ENCODE data around the gene GTF2IRD1. TPM values are rescaled to one million over a fixed set of nuclear protein-coding genes. Genes with fewer than 3 reads are reported as not detected.

GTF2IRD1 gene
- total and polyA plus RNA-seq, 2 of the 4 experiments (the other 2 are of a cell fraction): 4.1 to 21.9 TPM

- H4K5ac ChIP-seq (ENCODE audit: low read depth, low read length): no peak overlapping the region
- H4K8ac ChIP-seq (ENCODE audit: low read depth in 2 of 2, low read length in 2 of 2): no peak overlapping the region
- H3K18ac ChIP-seq (ENCODE audit: low read depth, low read length): no peak overlapping the region
- H3K4ac ChIP-seq (ENCODE audit: low read depth, low read length): no peak overlapping the region
- no peak overlapping the region for H2AK9ac ChIP-seq (replicated peaks; ENCODE audit: low read depth, low read length, poor library complexity)
- no peaks in the 10 kb centered on the region for H3K79me1 ChIP-seq (ENCODE audit: low read depth in 1 of 2, low read length in 2 of 2)
- intact Hi-C loops (cut with micrococcal nuclease): loop anchor here (10.0 kb wide), 1 partner anchor 243 kb away; no protein-coding TSS in a partner anchor
- 100% methylated on average over 1 of the region's 5 CpGs; no CpG with 5 or more reads in 1 of the 2 experiments for WGBS, 2 experiments (ENCODE audit: extremely low coverage in 2 of 2, insufficient read length in 1 of 2)
- H4K91ac ChIP-seq (ENCODE audit: insufficient read depth, low read depth, low read length): no peak overlapping the region
- H2AK5ac ChIP-seq (ENCODE audit: low read depth, low read length): no peak overlapping the region
- H2AFZ ChIP-seq (replicated peaks; ENCODE audit: low read length, poor library complexity): no peak overlapping the region
- no peaks in the 10 kb centered on the region for H4K20me1 ChIP-seq (ENCODE audit: insufficient read depth, low read length)
- TF ChIP-seq NFE2L2 (IDR thresholded peaks at IDR 0.05; ENCODE audit: low read depth, low read length) (no peak), CEBPB (IDR thresholded peaks at IDR 0.05; ENCODE audit: low read depth, low read length) (no peak), MXI1 (IDR thresholded peaks at IDR 0.05; ENCODE audit: borderline replicate concordance, low read depth, low read length) (no peak), MAZ (IDR thresholded peaks at IDR 0.05; ENCODE audit: borderline replicate concordance, low read depth, low read length) (no peak), RFX5 (IDR thresholded peaks at IDR 0.05; ENCODE audit: low read depth, low read length) (no peak), CHD1 (IDR thresholded peaks at IDR 0.05; ENCODE audit: low read depth, low read length) (no peak), FOS (IDR thresholded peaks at IDR 0.05; ENCODE audit: low read depth, low read length) (no peak)
- H3K36me3 ChIP-seq (ENCODE audit: control insufficient read depth, insufficient read depth, low read length): no peaks in the 10 kb centered on the region
- ATAC-seq (ENCODE audit: low read depth): no peak
- no peaks in the 10 kb centered on the region for H3K9me1 ChIP-seq (ENCODE audit: insufficient read depth, low read length)
- H3K9ac ChIP-seq (ENCODE audit: low read depth, low read length): no peak overlapping the region
- H2BK5ac ChIP-seq (ENCODE audit: low read depth, low read length, poor library complexity, severe bottlenecking): no peak overlapping the region
- no peaks in the 10 kb centered on the region for H3K27me3 ChIP-seq (ENCODE audit: control insufficient read depth, insufficient read depth, low read length)
- no peak overlapping the region for H3K4me2 ChIP-seq (ENCODE audit: low read depth, low read length)
- no peak overlapping the region for H3K23ac ChIP-seq (ENCODE audit: low read depth, low read length)
- ChIA-PET CTCF (no interaction called here), POLR2A (ENCODE audit: unreplicated experiment) (no interaction called here)
- peaks cover 2% of the 10 kb centered on the region; the same call in 1 of the 2 replicates for H3K4me1 ChIP-seq (ENCODE audit: control insufficient read depth, insufficient read depth, low read length)
- no peak overlapping the region for H2BK20ac ChIP-seq (ENCODE audit: low read depth, low read length)
- H3K14ac ChIP-seq (replicated peaks; ENCODE audit: low read depth, low read length): no peak overlapping the region
- no peak overlapping the region for H3K56ac ChIP-seq (ENCODE audit: extremely low read depth, insufficient read depth, low read length)
- no peaks in the 10 kb centered on the region for H3K9me3 ChIP-seq (ENCODE audit: control insufficient read depth, insufficient read depth, low read length)
- H2BK120ac ChIP-seq (ENCODE audit: low read depth, low read length): no peak overlapping the region
- no peak for DNase-seq
- no peak overlapping the region for H2BK15ac ChIP-seq (ENCODE audit: low read depth, low read length)
- dilution Hi-C loops (cut with HindIII; ENCODE audit: low sequenced_read_pairs, unreplicated experiment): no loop called here
- H3K4me3 ChIP-seq (ENCODE audit: insufficient read depth, low read depth, low read length): no peak overlapping the region
- in situ Hi-C loops (cut with MboI; ENCODE audit: low sequenced_read_pairs): no loop called here
- no peak overlapping the region for H3K27ac ChIP-seq (ENCODE audit: insufficient read depth, low read length)
- BruUV-seq (replicated peaks): no TSS peak
Observed at GRCh38 chr7:74622228-74622749, 168.6 kb downstream of the GTF2IRD1 start.

Data from IMR-90 (cell line).